ENCODE data around the gene CFAP52.
"Not testable (repeated sequence)": the region's sequence is repeated elsewhere in the genome, so short reads cannot be mapped to it uniquely, and the experiment has no call there.

CFAP52 gene

GRCh38 chr17:9658593-9659211 is 82.3 kb downstream of the CFAP52 start:
- DNase-seq, result no peak
- H3K4me3 Mint-ChIP-seq, result no peak overlapping the region
- peaks cover 6% of the 10 kb centered on the region for H3K27me3 Mint-ChIP-seq (ENCODE audit: low read depth, poor library complexity)
- H3K36me3 Mint-ChIP-seq (ENCODE audit: low read depth), result peaks cover 28% of the 10 kb centered on the region
- no peak overlapping the region for H3K27ac Mint-ChIP-seq
- no peak for TF ChIP-seq CTCF (IDR thresholded peaks at IDR 0.05)
- H3K4me1 Mint-ChIP-seq, result peaks cover 10% of the 10 kb centered on the region
- no peaks in the 10 kb centered on the region for H3K9me3 Mint-ChIP-seq

GRCh38 chr17:9661027-9661426 is 84.6 kb downstream of the CFAP52 start:
- Mint-ChIP-seq H3K27me3 (ENCODE audit: low read depth, poor library complexity) (peaks cover 10% of the 10 kb centered on the region), H3K36me3 (ENCODE audit: low read depth) (peaks cover 41% of the 10 kb centered on the region), H3K27ac (peak overlapping the region; percentile 73), H3K4me3 (no peak overlapping the region), H3K4me1 (peaks cover 10% of the 10 kb centered on the region), H3K9me3 (peaks cover 18% of the 10 kb centered on the region)
- no peak for TF ChIP-seq CTCF (IDR thresholded peaks at IDR 0.05)
- no peak for DNase-seq

GRCh38 chr17:9663511-9663910 is 87.1 kb downstream of the CFAP52 start:
- Mint-ChIP-seq H3K4me1 (peaks cover 23% of the 10 kb centered on the region), H3K9me3 (peaks cover 20% of the 10 kb centered on the region), H3K36me3 (ENCODE audit: low read depth) (peaks cover 30% of the 10 kb centered on the region), H3K27me3 (ENCODE audit: low read depth, poor library complexity) (peaks cover 11% of the 10 kb centered on the region)
- not testable (repeated sequence) for DNase-seq, H3K4me3 Mint-ChIP-seq, H3K27ac Mint-ChIP-seq

GRCh38 chr17:9666461-9667050 is 90.1 kb downstream of the CFAP52 start:
- H3K4me3 Mint-ChIP-seq, result no peak overlapping the region
- TF ChIP-seq CTCF (IDR thresholded peaks at IDR 0.05), result no peak
- DNase-seq, result no peak
- H3K27ac Mint-ChIP-seq, result no peak overlapping the region
- H3K27me3 Mint-ChIP-seq (ENCODE audit: low read depth, poor library complexity), result peaks cover 22% of the 10 kb centered on the region
- peaks cover 30% of the 10 kb centered on the region for H3K36me3 Mint-ChIP-seq (ENCODE audit: low read depth)
- H3K9me3 Mint-ChIP-seq, result peaks cover 20% of the 10 kb centered on the region
- H3K4me1 Mint-ChIP-seq, result peaks cover 40% of the 10 kb centered on the region

- peak; percentile 5 for DNase-seq
- Mint-ChIP-seq H3K9me3 (peaks cover 20% of the 10 kb centered on the region), H3K36me3 (ENCODE audit: low read depth) (peaks cover 30% of the 10 kb centered on the region), H3K27me3 (ENCODE audit: low read depth, poor library complexity) (peaks cover 27% of the 10 kb centered on the region), H3K27ac (peak overlapping the region; percentile 12), H3K4me1 (peaks cover 40% of the 10 kb centered on the region), H3K4me3 (no peak overlapping the region)
- TF ChIP-seq CTCF (IDR thresholded peaks at IDR 0.05), result no peak
Measured at GRCh38 chr17:9668517-9668916, 92.1 kb downstream of the CFAP52 start.

- Mint-ChIP-seq H3K27ac (no peak overlapping the region), H3K9me3 (peaks cover 16% of the 10 kb centered on the region), H3K27me3 (ENCODE audit: low read depth, poor library complexity) (peaks cover 27% of the 10 kb centered on the region), H3K4me1 (peaks cover 40% of the 10 kb centered on the region), H3K4me3 (no peak overlapping the region), H3K36me3 (ENCODE audit: low read depth) (peaks cover 28% of the 10 kb centered on the region)
- no peak for TF ChIP-seq CTCF (IDR thresholded peaks at IDR 0.05)
- DNase-seq, result no peak
Measured at GRCh38 chr17:9669551-9670008, 93.1 kb downstream of the CFAP52 start.

Data from nephron progenitor cell (in vitro differentiated cells).